ENCODE results near the gene MSS51.

DNA sequence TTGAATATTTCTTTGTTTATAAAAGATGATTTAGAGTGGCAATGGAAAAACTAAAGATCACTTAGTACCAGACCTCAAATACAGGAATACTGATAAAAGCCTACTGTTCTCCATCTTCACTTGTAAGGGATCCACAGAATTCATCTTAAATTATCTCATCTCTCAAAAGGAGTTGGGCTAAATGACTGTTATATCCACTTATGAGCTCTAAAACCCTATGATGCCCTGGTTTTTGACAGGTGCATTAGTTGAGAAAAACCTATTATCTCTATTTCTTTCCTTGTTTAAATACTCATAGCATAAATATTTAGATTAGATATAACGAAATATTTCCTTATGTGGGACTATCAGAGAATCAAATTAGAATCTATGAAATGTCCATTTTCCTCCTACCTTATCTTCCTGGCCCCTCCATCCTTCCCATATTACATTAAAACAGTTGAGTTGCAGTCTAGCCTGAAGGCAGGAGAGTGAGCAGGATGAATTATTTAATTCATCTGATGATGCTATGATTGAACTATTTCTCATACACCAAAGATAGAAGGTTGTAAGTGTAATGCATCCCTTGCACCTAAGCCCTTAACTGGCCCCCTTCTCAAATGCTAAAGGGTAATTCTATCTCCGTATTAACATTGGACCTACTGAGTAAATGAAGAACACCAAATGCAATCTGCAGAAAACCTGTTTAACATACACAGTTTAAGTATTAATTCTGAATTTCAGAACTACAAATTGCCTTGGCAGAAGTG is 32.8 kb upstream of the MSS51 start:
- TF ChIP-seq, protein P1, sequence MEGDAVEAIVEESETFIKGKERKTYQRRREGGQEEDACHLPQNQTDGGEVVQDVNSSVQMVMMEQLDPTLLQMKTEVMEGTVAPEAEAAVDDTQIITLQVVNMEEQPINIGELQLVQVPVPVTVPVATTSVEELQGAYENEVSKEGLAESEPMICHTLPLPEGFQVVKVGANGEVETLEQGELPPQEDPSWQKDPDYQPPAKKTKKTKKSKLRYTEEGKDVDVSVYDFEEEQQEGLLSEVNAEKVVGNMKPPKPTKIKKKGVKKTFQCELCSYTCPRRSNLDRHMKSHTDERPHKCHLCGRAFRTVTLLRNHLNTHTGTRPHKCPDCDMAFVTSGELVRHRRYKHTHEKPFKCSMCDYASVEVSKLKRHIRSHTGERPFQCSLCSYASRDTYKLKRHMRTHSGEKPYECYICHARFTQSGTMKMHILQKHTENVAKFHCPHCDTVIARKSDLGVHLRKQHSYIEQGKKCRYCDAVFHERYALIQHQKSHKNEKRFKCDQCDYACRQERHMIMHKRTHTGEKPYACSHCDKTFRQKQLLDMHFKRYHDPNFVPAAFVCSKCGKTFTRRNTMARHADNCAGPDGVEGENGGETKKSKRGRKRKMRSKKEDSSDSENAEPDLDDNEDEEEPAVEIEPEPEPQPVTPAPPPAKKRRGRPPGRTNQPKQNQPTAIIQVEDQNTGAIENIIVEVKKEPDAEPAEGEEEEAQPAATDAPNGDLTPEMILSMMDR (IDR thresholded peaks at IDR 0.05; ENCODE audit: borderline replicate concordance, extremely low read depth, low read length, poor library complexity, severe bottlenecking), result no peak
- TF ChIP-seq EZH2 (IDR thresholded peaks at IDR 0.05; ENCODE audit: borderline replicate concordance, low read depth, low read length, severe bottlenecking), result no peak

Measured in DND-41 (cell line).